ENCODE results near the gene TICAM2.

Gene TICAM2

DNA sequence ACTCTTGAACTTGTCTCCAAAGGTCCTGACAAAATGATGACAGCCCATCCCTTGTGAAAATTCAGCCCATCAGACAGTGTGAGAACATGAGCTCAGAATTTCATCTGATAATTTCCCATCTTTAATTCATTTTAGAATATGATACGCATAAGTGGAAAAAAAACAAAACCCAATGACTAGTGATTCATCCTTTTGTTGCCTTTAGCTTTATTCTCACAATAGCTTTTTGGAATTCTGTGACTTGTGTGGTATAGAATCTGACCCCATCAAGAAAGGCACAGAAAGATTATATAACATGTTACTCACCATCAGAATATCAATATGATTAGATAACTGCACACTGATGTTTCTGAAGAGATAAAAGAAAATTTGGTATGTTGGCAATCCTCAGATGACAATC lies 39.7 kb upstream of the TICAM2 start:
- Histone ChIP-seq H3K9me3 (ENCODE audit: control insufficient read depth, low read length) (no peaks in the 10 kb centered on the region), H3K9ac (no peak overlapping the region), H3K79me2 (no peaks in the 10 kb centered on the region), H3K4me3 (ENCODE audit: low read depth, low read length) (no peak overlapping the region), H3K4me1 (no peaks in the 10 kb centered on the region), H3K4me2 (ENCODE audit: low read length) (no peak overlapping the region), H3K36me3 (ENCODE audit: control insufficient read depth, insufficient read depth, low read length) (no peaks in the 10 kb centered on the region), H3K27ac (no peak overlapping the region), H3K27me3 (ENCODE audit: control insufficient read depth, insufficient read depth, low read length) (no peaks in the 10 kb centered on the region), H2AFZ (no peak overlapping the region)
- TF ChIP-seq CTCF (IDR thresholded peaks at IDR 0.05): no peak

GRCh38 chr5:115640274-115640673 lies 38.0 kb upstream of the TICAM2 start:
- Histone ChIP-seq H3K36me3 (ENCODE audit: control insufficient read depth, insufficient read depth, low read length) (no peaks in the 10 kb centered on the region), H3K9me3 (ENCODE audit: control insufficient read depth, low read length) (no peaks in the 10 kb centered on the region), H3K27ac (no peak overlapping the region), H3K4me2 (ENCODE audit: low read length) (no peak overlapping the region), H3K79me2 (no peaks in the 10 kb centered on the region), H3K4me1 (no peaks in the 10 kb centered on the region), H3K4me3 (ENCODE audit: low read depth, low read length) (no peak overlapping the region), H3K27me3 (ENCODE audit: control insufficient read depth, insufficient read depth, low read length) (no peaks in the 10 kb centered on the region), H3K9ac (no peak overlapping the region), H2AFZ (no peak overlapping the region)
- TF ChIP-seq CTCF (IDR thresholded peaks at IDR 0.05): no peak

DNA sequence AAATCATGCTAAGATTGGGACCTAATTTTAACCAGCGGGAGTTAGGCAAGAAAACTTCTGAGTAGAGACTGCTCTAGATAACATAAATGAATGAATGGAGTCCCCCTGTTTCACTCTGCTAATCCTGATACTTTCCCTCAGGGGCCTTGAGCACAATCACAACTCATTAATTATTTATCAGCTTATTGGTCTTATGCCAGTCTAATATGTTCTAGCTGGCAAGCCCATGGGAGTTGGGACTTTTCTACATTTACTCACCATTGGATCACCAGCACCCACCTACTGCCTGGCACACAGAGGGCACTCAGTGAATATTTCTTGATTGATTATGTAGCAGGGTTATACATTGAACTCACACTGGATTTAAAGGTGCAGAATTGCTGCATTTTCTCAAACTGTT lies 37.1 kb upstream of the TICAM2 start:
- H3K27me3 ChIP-seq (ENCODE audit: control insufficient read depth, insufficient read depth, low read length): no peaks in the 10 kb centered on the region
- H3K36me3 ChIP-seq (ENCODE audit: control insufficient read depth, insufficient read depth, low read length): no peaks in the 10 kb centered on the region
- no peak overlapping the region for H3K4me3 ChIP-seq (ENCODE audit: low read depth, low read length)
- no peak for TF ChIP-seq CTCF (IDR thresholded peaks at IDR 0.05)
- no peak overlapping the region for H3K27ac ChIP-seq
- no peaks in the 10 kb centered on the region for H3K79me2 ChIP-seq
- H2AFZ ChIP-seq: no peak overlapping the region
- no peak overlapping the region for H3K9ac ChIP-seq
- H3K9me3 ChIP-seq (ENCODE audit: control insufficient read depth, low read length): no peaks in the 10 kb centered on the region
- H3K4me2 ChIP-seq (ENCODE audit: low read length): no peak overlapping the region
- no peaks in the 10 kb centered on the region for H3K4me1 ChIP-seq

- Histone ChIP-seq H3K4me3 (ENCODE audit: low read depth, low read length) (no peak overlapping the region), H3K9ac (no peak overlapping the region), H3K4me2 (ENCODE audit: low read length) (no peak overlapping the region), H3K27ac (no peak overlapping the region), H3K4me1 (no peaks in the 10 kb centered on the region), H3K79me2 (no peaks in the 10 kb centered on the region), H3K9me3 (ENCODE audit: control insufficient read depth, low read length) (no peaks in the 10 kb centered on the region), H2AFZ (no peak overlapping the region), H3K36me3 (ENCODE audit: control insufficient read depth, insufficient read depth, low read length) (no peaks in the 10 kb centered on the region), H3K27me3 (ENCODE audit: control insufficient read depth, insufficient read depth, low read length) (no peaks in the 10 kb centered on the region)
- TF ChIP-seq CTCF (IDR thresholded peaks at IDR 0.05): no peak
Measured at GRCh38 chr5:115637507-115637906, 35.2 kb upstream of the TICAM2 start.

DNA sequence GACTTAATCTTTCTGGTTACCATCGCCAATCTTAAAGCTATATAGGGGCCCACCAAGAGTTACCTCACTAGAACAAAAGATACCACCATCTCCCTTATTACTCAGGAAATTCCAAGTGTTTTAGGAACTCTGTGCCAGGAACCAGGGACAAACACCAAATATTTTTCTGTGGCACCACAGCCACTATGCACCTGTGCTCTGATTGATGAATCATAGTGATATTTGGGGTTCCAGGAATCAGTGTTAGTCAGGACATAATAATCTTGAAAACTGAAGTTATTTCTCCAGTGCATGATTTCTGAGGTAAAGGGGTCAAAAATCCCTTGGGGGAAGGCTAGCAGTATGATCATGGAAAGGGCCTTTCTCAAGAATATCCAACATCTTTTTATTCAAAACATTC lies 33.7 kb upstream of the TICAM2 start:
- Histone ChIP-seq H3K4me2 (ENCODE audit: low read length) (no peak overlapping the region), H3K4me3 (ENCODE audit: low read depth, low read length) (no peak overlapping the region), H3K27ac (no peak overlapping the region), H2AFZ (no peak overlapping the region), H3K27me3 (ENCODE audit: control insufficient read depth, insufficient read depth, low read length) (no peaks in the 10 kb centered on the region), H3K79me2 (no peaks in the 10 kb centered on the region), H3K9ac (no peak overlapping the region), H3K36me3 (ENCODE audit: control insufficient read depth, insufficient read depth, low read length) (no peaks in the 10 kb centered on the region), H3K4me1 (no peaks in the 10 kb centered on the region), H3K9me3 (ENCODE audit: control insufficient read depth, low read length) (no peaks in the 10 kb centered on the region)
- TF ChIP-seq CTCF (IDR thresholded peaks at IDR 0.05): no peak
